NCI-H1694 (cell line): ENCODE data around the gene KCNN2.
"Not testable (repeated sequence)": the region's sequence is repeated elsewhere in the genome, so short reads cannot be mapped to it uniquely, and the experiment has no call there.

ENCODE experiments used
- DNase-seq: peaks from one replicate; lab custom pipeline; 2025; lab: John Stamatoyannopoulos, UW

The KCNN2 gene

DNA sequence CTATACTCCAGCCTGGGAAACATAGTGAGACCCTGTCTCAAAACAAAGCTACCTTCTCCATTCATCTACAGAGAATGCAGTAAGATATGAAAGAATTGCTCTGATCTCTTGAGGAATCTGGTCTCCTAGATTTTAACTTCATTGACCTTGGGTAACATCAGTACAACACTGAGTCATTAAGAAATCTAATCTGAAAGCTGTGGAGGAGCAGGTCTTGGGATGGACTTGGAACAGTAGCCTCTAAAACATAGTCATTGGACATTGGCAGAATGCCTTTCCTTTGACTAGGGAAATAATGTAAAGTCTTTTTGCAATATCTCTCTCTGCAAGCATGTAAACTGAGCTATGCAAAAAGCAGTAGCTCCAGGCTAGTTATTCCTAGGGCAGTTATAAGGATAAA lies 58.1 kb downstream of the KCNN2 start:
- DNase-seq: no peak

- DNase-seq: no peak
These were observed 65.3 kb downstream of the KCNN2 start for GRCh38 chr5:114427204-114427603.

DNA sequence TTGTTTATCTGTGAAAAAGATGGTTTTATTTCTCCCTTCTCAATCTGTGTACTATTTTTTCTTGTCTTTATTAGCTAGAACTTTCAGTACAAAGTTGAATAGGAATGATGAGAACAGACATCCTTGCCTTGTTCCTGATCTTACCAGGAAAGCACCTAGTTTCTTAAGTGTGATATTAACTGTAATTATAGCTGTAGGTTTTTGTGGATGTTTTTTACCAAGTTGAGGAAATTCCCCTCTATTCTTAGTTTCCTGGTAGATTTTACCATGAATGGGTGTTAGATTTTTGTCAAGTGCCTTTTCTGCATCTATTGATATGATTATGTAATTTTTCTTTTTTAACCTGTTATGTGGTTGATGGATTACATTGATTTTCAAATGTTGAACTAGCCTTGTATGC lies 68.7 kb downstream of the KCNN2 start:
- DNase-seq: no peak

GRCh38 chr5:114432684-114433083 lies 70.8 kb downstream of the KCNN2 start:
- not testable (repeated sequence) for DNase-seq

DNA sequence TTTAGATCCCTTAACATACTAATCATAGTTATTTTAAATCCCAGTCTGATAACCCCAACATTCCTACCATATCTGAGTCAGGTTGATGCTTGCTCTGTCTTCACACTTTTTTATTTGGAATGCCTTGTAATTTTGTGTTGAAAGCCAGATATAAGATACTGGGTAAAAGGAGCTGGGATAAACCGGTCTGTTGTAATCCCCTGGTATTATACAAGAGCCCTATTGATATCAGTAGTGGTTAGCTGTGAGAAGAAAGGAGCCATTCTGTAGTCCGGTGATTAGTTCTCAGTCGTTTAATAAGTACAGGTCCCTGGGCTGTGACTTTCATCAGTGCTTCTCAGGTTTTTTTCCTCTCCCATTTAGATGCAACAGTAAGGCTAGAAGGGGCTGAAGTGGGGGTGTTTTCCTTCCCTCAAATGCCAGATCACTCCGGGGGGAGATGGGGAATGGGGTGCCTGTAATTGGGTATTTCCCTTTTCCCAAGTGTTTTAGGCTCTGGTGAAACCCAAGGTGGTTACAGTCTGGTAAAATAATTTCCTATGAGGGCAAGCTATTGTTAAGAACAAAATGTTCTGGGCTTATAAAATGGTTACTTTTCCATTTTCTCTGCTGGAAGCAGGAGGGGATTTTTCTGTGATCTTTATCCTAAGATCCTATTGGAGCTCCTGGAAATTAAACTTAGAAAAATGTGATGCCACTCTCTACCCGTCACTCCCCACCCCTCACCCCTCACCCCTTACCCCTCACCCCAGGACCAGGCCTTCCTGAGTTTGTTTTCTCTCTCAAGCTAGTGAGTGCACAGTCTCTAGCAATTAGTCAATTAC lies 72.7 kb downstream of the KCNN2 start:
- no peak for DNase-seq

GRCh38 chr5:114435220-114435481 lies 73.3 kb downstream of the KCNN2 start:
- no peak for DNase-seq

DNA sequence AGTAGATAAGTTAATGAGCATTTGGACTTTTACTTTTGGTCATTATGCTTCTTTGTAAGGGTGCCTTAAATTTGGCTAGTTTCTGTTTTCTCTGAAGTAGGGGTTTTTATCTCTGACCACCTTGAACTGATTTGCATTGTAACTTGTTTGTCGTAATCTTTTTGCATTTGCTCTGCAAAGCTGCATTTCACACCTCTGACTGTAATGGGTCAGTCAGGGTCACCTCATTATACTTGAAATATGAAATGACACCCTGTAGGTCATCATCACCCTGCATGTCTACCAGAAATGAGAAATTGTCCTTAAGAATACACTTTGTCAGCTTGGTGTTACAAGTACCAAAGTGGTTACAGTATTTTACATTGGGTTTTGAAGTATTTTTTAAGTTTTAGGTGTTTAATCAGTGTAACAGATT lies 74.0 kb downstream of the KCNN2 start:
- DNase-seq: no peak

DNA sequence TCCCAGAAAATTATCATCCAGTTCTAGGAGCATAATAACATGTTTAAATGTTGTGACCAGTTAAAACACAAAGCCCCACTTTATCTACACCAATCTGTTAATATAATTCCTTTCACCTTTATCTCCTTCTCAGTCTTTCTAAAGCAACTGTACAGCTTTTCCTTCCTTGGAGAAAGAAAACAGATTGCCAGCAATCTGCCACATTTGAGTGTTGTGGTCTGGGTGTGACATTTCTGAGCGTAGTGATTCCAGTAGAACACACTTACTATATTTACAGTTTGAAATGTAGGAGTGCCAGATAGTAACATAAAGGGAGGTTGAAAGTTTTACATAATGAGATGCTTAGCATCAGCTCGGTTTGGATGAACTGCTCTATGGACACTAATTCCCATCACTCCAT lies 76.1 kb downstream of the KCNN2 start:
- DNase-seq: no peak

GRCh38 chr5:114438471-114438870 lies 76.6 kb downstream of the KCNN2 start:
- DNase-seq: no peak

- DNase-seq: no peak
These were observed 85.4 kb downstream of the KCNN2 start for GRCh38 chr5:114447084-114447773.

DNA sequence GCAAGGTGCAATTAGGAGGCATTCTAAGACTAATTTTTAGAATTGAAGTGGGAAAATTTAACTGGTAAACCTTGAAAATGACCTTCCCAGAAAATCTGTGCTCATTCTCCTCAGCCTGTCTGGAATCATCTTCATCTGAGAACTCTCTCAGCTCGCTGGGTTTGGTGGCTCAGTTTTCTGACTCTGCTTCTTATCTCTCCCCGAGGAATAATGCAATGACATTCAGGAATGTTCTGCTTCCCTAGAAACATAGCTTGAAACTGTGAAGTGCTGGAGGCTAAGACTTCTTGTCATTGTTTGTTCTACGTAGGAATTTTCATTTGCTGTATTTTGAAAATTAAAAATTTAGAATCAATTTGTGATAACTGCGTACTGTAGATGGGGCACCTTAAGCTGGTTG lies 86.6 kb downstream of the KCNN2 start:
- no peak for DNase-seq

GRCh38 chr5:114449860-114450421 lies 88.1 kb downstream of the KCNN2 start:
- peak; percentile 31 for DNase-seq

GRCh38 chr5:114450437-114450836 lies 88.6 kb downstream of the KCNN2 start:
- DNase-seq: no peak

GRCh38 chr5:114458726-114459125 lies 96.9 kb downstream of the KCNN2 start:
- DNase-seq: no peak

GRCh38 chr5:114467171-114467570 lies 105.3 kb downstream of the KCNN2 start:
- no peak for DNase-seq

DNA sequence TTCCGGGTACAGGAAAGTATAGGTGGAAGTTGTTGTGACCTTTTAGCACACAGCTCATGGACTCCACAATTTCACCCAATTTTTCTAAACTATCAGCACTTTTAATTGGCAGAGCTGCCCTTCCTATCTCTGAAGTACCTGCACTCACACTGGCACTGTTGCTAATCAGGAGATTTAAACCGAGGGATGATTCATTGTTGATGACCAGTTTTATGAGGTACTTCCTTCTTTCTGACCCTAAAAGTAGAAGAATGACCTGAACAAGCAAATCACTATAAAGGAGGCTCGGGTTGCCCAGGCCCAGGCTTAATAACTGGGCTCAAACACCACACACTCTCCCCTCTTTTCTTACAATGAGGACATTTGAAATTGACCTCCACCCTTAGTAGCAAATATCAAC lies 105.9 kb downstream of the KCNN2 start:
- DNase-seq: no peak

DNA sequence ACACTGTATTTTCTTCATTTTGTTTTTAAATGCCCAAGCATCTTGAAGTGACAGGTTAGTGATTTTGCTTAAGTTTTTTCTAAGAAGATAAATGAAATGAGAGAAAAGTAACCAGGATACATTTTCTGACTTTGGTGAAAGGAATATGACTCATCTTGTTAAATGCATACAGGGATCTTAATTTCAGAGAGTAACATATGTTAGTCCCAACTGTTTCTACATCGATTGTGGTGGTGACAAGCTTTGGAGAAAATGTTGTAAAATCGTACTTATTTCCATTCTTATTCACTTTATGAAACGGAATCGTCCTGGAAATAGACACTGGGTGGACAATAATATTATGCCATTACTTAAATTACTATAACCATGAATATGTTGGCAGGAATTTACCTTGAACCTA lies 107.5 kb downstream of the KCNN2 start:
- no peak for DNase-seq

DNA sequence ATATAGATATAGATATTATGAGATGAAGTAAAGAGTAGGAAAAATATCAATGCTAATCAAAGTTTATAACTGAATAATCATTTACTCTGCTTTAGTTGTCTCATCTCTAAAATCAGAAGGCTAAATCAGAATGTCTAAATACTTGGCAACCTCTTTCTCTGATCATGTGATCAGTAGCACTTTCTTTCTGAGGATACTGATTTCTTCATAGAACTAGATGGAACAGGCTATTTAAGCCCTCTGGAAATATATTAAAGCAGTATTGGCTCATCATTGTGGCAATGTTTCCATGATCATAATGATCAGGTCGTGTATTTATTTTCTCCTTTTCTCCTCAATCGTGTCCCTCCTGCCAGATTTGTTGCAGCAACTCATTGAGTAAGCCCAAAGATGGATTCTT lies 109.7 kb downstream of the KCNN2 start:
- DNase-seq: no peak

- no peak for DNase-seq
These were observed 111.7 kb downstream of the KCNN2 start for GRCh38 chr5:114473541-114473940.

- no peak for DNase-seq
These were observed 116.0 kb downstream of the KCNN2 start for GRCh38 chr5:114477816-114478334.

- no peak for DNase-seq
These were observed 138.9 kb downstream of the KCNN2 start for GRCh38 chr5:114500756-114501155.

DNA sequence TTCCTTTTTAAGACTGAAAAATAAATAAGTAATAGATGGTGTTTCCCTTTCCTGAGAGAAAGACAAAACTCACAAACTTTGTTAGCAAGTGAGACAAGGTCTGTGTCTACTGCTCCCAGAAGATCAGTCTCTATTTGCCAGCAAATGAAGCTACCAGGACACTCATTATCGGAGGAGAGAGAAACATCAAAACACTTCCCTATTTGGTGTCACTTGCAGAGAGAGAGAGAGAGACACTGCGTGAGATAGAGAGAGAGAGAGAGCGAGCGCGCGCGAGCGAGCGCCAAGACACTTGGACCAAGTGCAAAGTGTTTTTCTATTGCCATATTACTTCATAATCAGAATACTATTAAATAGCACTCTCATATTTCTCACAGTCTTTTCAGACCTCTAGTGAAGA lies 142.7 kb downstream of the KCNN2 start:
- no peak for DNase-seq

GRCh38 chr5:114524221-114524620 lies 162.4 kb downstream of the KCNN2 start:
- no peak for DNase-seq
